DLD1 (cell line): ENCODE measurements around the gene UNCX.
"Not testable (repeated sequence)": the region's sequence is repeated elsewhere in the genome, so short reads cannot be mapped to it uniquely, and the experiment has no call there.

Source experiments
- in situ Hi-C: cut with HindIII; loops from 2 replicates; pipeline ENCODE4 v1.10.0; 2017; ENCODE audit warnings: low sequenced_read_pairs

UNCX gene

GRCh38 chr7:1232623-1233332, at the start of gene UNCX:
TSS of gene UNCX (plus strand) at chr7:1232872. CDS start at chr7:1233018, 146 bp downstream.
- in situ Hi-C loops: no loop called here

- in situ Hi-C loops: no loop called here
Observed at GRCh38 chr7:1187127-1187526, 45.5 kb upstream of the UNCX start.

GRCh38 chr7:1188720-1189294, 43.9 kb upstream of the UNCX start:
- in situ Hi-C loops: no loop called here

DNA sequence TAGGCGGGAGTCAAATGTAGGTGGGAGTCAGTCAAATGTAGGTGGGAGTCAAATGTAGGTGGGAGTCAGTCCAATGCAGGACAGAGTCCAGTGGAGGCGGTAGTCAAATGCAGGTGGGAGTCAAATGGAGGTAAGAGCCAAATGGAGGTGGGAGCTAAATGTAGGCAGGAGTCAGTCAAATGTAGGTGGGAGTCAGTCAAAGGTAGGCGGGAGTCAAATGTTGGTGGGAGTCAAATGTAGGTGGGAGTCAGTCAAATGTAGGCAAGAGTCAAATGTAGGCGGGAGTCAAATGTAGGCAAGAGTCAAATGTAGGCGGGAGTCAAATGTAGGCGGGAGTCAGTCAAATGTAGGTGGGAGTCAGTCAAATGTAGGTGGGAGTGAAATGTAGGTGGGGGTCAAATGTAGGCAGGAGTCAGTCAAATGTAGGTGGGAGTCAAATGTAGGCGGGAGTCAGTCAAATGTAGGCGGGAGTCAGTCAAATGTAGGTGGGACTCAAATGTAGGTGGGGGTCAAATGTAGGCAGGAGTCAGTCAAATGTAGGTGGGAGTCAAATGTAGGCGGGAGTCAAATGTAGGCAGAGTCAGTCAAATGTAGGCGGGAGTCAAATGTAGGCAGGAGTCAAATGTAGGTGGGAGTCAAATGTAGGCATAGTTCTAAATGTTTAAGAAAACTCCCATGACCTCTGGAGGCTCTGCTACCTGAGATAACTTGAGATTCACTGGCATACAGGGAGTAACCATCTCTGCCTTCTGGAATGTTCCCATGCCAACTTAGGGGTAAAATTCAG, 42.5 kb upstream of the UNCX start:
- in situ Hi-C loops: no loop called here

DNA sequence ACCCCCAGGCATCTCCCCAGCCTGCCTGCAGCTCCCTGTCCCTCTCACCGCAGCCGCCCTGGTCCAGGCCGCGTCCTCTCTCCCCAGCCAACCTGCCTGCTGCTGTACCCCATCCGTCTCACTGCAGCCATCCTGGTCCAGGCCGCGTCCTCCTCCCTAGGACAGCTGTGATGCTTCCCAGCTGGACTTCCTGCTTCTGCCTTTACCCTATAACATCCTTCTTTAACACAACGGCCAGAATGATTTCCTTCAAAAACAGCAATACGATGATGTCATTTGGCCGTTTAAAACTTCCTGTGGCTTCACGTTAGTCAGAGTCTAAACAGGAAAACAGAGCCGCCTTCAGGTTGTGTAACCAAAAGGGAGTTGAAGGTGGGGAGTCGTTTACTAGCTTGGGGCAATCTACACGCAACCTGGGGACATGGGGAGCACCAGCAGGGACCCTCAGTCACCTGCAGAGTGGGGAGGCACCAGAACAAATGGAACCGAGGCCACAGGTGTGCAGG, 40.4 kb upstream of the UNCX start:
- in situ Hi-C loops: no loop called here

DNA sequence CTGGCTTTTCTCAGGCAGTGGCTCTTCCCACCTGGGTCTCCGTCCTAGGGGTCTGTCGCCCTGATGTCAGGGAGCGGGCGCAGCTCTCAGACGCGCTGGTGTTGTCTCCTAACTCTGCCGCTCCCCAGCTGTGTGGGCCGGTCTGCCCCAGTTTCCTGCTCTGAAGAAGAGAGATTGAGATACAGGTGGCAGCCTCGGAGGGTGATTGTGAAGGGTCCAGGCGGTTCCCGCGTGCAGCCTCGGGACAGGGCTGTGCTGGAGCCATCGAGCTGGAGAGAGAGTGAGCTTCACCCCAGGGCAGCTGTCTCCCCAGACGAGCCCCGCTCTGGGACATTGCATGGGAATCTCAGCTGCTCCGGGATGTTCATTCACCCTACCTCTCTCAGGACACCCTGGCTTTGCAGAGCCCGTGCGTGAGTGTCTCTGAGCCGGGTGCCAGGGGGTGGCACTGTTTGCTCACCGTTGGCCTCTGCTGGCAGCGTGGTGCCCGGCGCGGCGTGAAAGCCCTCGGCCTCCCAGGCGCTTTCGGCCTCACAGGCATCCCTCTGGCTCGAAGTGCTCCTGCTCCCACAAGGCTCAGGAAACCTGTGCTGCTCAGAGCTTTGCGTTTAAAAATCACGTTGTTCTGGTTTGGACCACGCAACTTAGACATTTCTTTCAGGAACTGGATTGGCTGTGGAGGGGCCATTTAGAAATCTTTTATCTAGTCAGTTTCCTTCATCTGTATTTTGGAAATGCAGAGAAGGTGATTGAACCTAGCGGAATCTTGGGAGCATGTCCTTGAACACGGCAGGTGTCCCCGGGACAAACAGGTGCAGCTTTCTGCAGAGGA, 38.9 kb upstream of the UNCX start:
- in situ Hi-C loops: no loop called here

GRCh38 chr7:1196441-1196840, 36.2 kb upstream of the UNCX start:
- in situ Hi-C loops: not testable (repeated sequence)

DNA sequence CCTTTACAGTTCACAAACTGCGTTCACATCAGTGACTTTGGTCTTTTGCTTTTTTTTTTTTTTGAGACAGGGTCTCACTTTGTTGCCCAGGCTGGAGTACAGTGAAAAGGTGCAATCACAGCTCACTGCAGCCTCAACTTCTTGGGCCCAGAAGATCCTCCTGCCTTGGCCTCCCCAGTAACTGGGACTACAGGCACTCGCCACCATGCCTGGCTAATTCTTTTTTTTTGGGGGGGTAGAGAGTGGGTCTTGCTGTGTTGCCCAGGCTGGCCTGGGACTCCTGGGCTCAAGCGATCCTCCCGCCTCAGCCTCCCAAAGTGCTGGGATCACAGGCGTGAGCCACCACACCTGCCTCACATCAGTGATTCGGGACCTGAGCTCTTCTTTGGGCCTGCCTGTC, 35.7 kb upstream of the UNCX start:
- in situ Hi-C loops: no loop called here

GRCh38 chr7:1197997-1198625, 34.6 kb upstream of the UNCX start:
- in situ Hi-C loops: no loop called here

DNA sequence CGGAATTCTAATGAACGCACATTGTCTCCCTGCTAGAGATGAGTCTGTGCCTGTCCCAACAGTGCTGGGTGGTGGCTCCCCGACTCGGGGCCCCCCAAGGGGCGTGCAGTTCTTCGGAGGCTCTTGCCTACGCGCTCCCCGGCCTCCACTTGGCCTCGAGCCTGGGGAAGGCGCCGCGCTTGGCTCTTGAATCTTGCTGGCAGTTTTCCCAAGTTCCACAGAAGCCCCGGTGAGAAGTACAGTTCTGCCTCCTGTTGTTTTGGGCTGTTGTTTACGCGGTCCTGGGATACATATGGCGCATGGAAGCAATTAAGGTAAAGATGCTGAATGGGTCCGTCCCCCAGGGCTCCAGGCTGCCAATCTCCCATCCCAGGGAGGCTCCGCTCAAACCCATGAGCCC, 32.6 kb upstream of the UNCX start:
- in situ Hi-C loops: no loop called here

DNA sequence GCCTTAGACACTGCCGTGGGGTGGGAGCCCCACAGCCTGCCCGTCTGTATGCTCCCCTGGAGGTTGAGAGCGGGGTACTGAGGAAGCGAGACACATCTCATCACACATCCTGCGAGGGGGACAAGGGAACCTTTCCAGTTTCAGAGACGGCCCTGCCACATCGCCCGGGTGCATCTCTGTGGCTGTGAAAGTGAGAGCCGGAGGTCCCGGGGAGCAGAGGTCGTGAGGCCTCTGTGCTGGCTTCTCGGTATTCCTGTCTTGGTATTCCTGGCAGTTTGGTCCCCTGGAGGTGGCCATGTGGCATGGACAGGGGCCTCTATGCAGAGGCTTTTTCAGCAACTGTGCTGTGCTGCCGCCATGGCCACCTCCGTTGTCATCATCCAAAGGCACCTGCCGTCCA, 30.8 kb upstream of the UNCX start:
- in situ Hi-C loops: no loop called here

DNA sequence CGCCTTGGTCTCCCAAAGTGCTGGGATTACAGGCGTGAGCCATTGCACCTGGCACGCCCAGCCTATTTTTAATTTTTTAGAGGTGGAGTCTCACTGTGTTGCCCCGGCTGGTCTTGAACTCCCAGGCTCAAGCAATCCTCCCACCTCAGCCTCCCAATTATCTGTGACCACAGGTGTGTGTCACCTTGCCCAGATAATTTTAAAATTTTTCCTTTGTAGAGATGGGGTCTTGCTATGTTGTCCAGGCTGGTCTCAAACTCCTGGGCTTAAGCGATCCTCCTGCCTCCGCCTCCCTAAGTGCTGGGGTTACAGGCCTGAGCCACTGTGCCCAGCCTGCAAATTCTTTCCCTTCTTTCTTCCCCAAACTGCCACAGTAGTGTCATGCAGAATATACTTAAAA, 29.8 kb upstream of the UNCX start:
- in situ Hi-C loops: not testable (repeated sequence)

GRCh38 chr7:1204460-1205140, 28.1 kb upstream of the UNCX start:
- in situ Hi-C loops: no loop called here

GRCh38 chr7:1205742-1206141, 26.9 kb upstream of the UNCX start:
- in situ Hi-C loops: not testable (repeated sequence)

DNA sequence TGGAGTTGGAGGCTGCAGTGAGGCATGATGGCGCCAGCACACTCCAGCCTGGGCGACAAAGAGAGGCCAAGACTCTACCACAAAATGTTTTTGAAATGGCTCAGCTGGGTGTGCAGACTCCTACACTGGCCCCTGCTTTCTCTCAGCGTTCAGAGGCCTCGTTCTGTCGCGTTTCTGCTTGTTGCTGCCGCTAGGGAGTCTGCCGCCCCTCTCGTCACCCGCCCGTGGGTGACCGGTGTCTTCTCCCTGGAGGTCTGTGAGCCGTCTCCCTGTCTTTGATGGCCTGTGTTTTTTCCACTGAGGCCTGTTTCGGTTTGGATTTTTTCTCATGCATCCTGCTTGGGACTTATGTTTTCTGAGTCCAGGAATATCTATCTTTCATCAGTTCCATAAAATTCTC, 23.6 kb upstream of the UNCX start:
- in situ Hi-C loops: no loop called here

DNA sequence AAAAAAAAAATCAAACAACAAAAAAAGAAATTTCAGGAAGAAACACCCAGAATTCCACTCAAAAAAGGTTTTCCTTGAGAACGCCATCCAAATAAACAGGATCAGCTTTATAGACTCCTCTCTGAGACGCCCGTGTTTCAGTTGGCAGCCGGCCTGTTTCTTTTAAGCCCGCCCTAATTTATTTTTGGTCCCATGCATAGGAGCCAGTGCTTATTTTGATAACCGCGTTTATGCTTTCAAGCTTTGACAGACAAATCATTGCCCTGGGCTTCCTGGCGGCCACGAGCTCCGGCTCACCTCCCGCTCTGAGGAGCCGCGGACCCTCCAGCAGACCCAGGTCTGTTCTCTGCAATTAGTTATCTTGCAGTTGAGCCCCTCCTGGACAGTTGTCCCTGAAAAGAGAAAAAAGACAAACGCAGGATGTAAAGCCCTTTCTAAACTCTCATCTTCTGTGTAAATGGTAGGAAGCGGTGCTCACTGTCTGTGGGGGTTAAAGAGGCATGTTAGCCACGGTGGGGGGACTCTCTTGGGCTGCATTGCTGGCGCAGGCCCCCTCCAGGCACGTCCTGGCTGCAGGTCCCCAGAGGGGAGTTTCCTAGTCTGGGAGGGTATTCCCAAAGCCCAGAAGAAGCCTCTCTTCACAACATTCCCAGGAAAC, 22.2 kb upstream of the UNCX start:
- in situ Hi-C loops: no loop called here

- in situ Hi-C loops: no loop called here
Observed at GRCh38 chr7:1210979-1211608, 21.6 kb upstream of the UNCX start.

- in situ Hi-C loops: no loop called here
Observed at GRCh38 chr7:1211611-1212010, 21.1 kb upstream of the UNCX start.

DNA sequence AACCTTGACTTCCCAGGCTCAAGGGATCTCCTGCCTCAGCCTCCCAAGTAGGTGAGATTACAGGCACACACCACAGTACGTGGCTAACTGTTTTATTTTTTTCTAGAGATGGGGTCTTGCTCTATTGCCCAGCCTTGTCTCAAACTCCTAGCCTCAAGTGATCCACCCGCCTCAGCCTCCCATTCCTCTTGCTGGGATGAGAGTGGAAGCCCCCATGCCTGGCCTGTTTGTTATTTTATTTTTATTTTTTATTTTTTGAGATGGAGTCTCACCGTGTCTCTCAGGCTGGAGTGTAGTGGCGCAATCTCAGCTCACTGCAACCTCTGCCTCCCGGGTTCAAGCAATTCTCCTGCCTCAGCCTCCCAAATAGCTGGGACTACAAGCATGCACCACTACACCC, 20.6 kb upstream of the UNCX start:
- in situ Hi-C loops: not testable (repeated sequence)
